RPMI7951 (cell line): Measurements from ENCODE around the gene PLCB2. TPM values are rescaled to one million over a fixed set of nuclear protein-coding genes. Genes with fewer than 3 reads are reported as not detected.

Experiments
- DNase-seq: peaks from one replicate; pipeline ENCODE4 v3.0.0-alpha.2; 2012; ENCODE audit warnings: low read depth
- total RNA-seq: library from RNA; depleted of rRNA; stranded (reverse); fragments of >200 nt; shearing (Covaris generic); gene quantifications from 2 replicates; pipeline ENCODE4 v1.2.3, GENCODE V29; 2014

Gene PLCB2
- total RNA-seq, 1 experiment from 2014 or later: 1.6 TPM

GRCh38 chr15:40323953-40324937 lies 16.5 kb upstream of the PLCB2 start:
- no peak for DNase-seq

- DNase-seq: peak; percentile 91
Observed at GRCh38 chr15:40323239-40323952, 15.7 kb upstream of the PLCB2 start, which contains the start of gene INAFM2. Gene INAFM2, plus strand, starts transcription at chr15:40323692. Its CDS starts 364 bp downstream, at chr15:40324056.

- no peak for DNase-seq
Observed at GRCh38 chr15:40322531-40323238, 14.9 kb upstream of the PLCB2 start.

- peak; percentile 73 for DNase-seq
Observed at GRCh38 chr15:40320931-40321371, 13.2 kb upstream of the PLCB2 start.

GRCh38 chr15:40320409-40320808 lies 12.7 kb upstream of the PLCB2 start:
- DNase-seq: no peak

GRCh38 chr15:40317580-40317979 lies 9.8 kb upstream of the PLCB2 start:
- DNase-seq: no peak

- DNase-seq: no peak
Observed at GRCh38 chr15:40316931-40317330, 9.2 kb upstream of the PLCB2 start.

GRCh38 chr15:40314723-40315276 lies 7.1 kb upstream of the PLCB2 start:
- DNase-seq: peak; percentile 55

- DNase-seq: peak; percentile 70
Observed at GRCh38 chr15:40313531-40314398, 6.0 kb upstream of the PLCB2 start.

- no peak for DNase-seq
Observed at GRCh38 chr15:40312370-40313158, 4.8 kb upstream of the PLCB2 start.

- DNase-seq: no peak
Observed at GRCh38 chr15:40310993-40311392, 3.3 kb upstream of the PLCB2 start.

GRCh38 chr15:40310001-40310959 lies 2.5 kb upstream of the PLCB2 start:
- DNase-seq: peak; percentile 48

GRCh38 chr15:40309344-40309862 lies 1.7 kb upstream of the PLCB2 start:
- no peak for DNase-seq

GRCh38 chr15:40306908-40307307 lies 827 bp downstream of the PLCB2 start:
- no peak for DNase-seq

- DNase-seq: no peak
Observed at GRCh38 chr15:40306371-40306770, 1.4 kb downstream of the PLCB2 start.

- DNase-seq: no peak
Observed at GRCh38 chr15:40305281-40305680, 2.5 kb downstream of the PLCB2 start.

- DNase-seq: no peak
Observed at GRCh38 chr15:40303576-40303975, 4.2 kb downstream of the PLCB2 start.

- no peak for DNase-seq
Observed at GRCh38 chr15:40302981-40303380, 4.8 kb downstream of the PLCB2 start.
